IPS DF 19.7 (cell line): ENCODE results near the gene SLC8A2.
"Not testable (repeated sequence)": the region's sequence is repeated elsewhere in the genome, so short reads cannot be mapped to it uniquely, and the experiment has no call there.

ENCODE experiments used
- DNase-seq: peaks from one replicate; pipeline ENCODE4 v3.0.0-alpha.2; 2013; ENCODE audit warnings: low read depth, low spot score

Gene SLC8A2

GRCh38 chr19:47411696-47412095 lies 60.0 kb downstream of the SLC8A2 start:
- DNase-seq, result not testable (repeated sequence)

GRCh38 chr19:47411101-47411500 lies 60.6 kb downstream of the SLC8A2 start:
- DNase-seq, result no peak

GRCh38 chr19:47408156-47408938 lies 63.3 kb downstream of the SLC8A2 start:
- DNase-seq, result no peak

- no peak for DNase-seq
These were observed 64.3 kb downstream of the SLC8A2 start for GRCh38 chr19:47407417-47407774.

GRCh38 chr19:47406711-47407416 lies 64.8 kb downstream of the SLC8A2 start:
- DNase-seq, result no peak

GRCh38 chr19:47405854-47406417 lies 65.8 kb downstream of the SLC8A2 start:
- DNase-seq, result no peak

- DNase-seq, result no peak
These were observed 66.5 kb downstream of the SLC8A2 start for GRCh38 chr19:47405197-47405550.

- no peak for DNase-seq
These were observed 67.1 kb downstream of the SLC8A2 start for GRCh38 chr19:47404334-47405196.

GRCh38 chr19:47402504-47402903 lies 69.2 kb downstream of the SLC8A2 start:
- no peak for DNase-seq

GRCh38 chr19:47398707-47399597 lies 72.7 kb downstream of the SLC8A2 start:
- no peak for DNase-seq

GRCh38 chr19:47391510-47392223 lies 80.0 kb downstream of the SLC8A2 start:
- peak; percentile 97 for DNase-seq

- no peak for DNase-seq
These were observed 80.9 kb downstream of the SLC8A2 start for GRCh38 chr19:47390533-47391488.

GRCh38 chr19:47389150-47389556 lies 82.5 kb downstream of the SLC8A2 start:
- DNase-seq, result no peak

GRCh38 chr19:47388721-47389120 lies 83.0 kb downstream of the SLC8A2 start:
- DNase-seq, result not testable (repeated sequence)

- not testable (repeated sequence) for DNase-seq
These were observed 84.1 kb downstream of the SLC8A2 start for GRCh38 chr19:47387623-47388022.

- not testable (repeated sequence) for DNase-seq
These were observed 85.1 kb downstream of the SLC8A2 start for GRCh38 chr19:47386582-47386981.

GRCh38 chr19:47384533-47384932 lies 87.2 kb downstream of the SLC8A2 start:
- DNase-seq, result not testable (repeated sequence)

- DNase-seq, result not testable (repeated sequence)
These were observed 87.8 kb downstream of the SLC8A2 start for GRCh38 chr19:47383890-47384289.
